OCI-LY3 (cell line): ENCODE results near the gene NRXN3.

ENCODE experiments used
- H2AFZ ChIP-seq: fragments of 200-600, 300-600 bp; shearing (Covaris generic); 2 replicates; pipeline ENCODE4 v1.6.0; 2014; ENCODE audit warnings: antibody characterized with exemption, low read depth, low read length
- H3K27ac ChIP-seq: fragments of 200-600, 300-600 bp; sonication (generic); 2 replicates; pipeline ENCODE4 v1.5.1; 2014; ENCODE audit warnings: mild to moderate bottlenecking, low read length, moderate library complexity, mixed read lengths
- H3K27me3 ChIP-seq: fragments of 200-600, 300-600 bp; sonication (generic); 2 replicates; pipeline ENCODE4 v1.6.1; 2014; ENCODE audit warnings: low read depth, low read length, mixed read lengths
- H3K36me3 ChIP-seq: fragments of 200-600, 300-600 bp; sonication (generic); replicated peaks from 2 replicates; pipeline ENCODE3; 2014; ENCODE audit warnings: low read depth, low read length, mixed read lengths
- H3K4me1 ChIP-seq: fragments of 300-600, 200-600 bp; sonication (generic); 2 replicates; pipeline ENCODE4 v1.6.1; 2014; ENCODE audit warnings: low read length, mixed read lengths
- H3K4me2 ChIP-seq: fragments of 200-600, 300-600 bp; sonication (generic); 2 replicates; pipeline ENCODE4 v1.6.1; 2014; ENCODE audit warnings: low read length, mixed read lengths
- H3K4me3 ChIP-seq: fragments of 300-600, 200-600 bp; sonication (generic); 2 replicates; pipeline ENCODE4 v1.5.1; 2014; ENCODE audit warnings: antibody characterized with exemption, mild to moderate bottlenecking, low read length, moderate library complexity
- H3K79me2 ChIP-seq: fragments of 300-600, 200-600 bp; shearing (Covaris generic); 2 replicates; pipeline ENCODE4 v1.6.1; 2014; ENCODE audit warnings: mild to moderate bottlenecking, low read length, mixed read lengths
- H3K9ac ChIP-seq: fragments of 300-600, 200-600 bp; shearing (Covaris generic); 2 replicates; pipeline ENCODE4 v1.6.0; 2014; ENCODE audit warnings: mild to moderate bottlenecking, low read length, moderate library complexity
- H3K9me3 ChIP-seq: fragments of 200-600, 300-600 bp; shearing (Covaris generic); 2 replicates; pipeline ENCODE4 v1.6.1; 2014; ENCODE audit warnings: low read length, mixed read lengths; ENCODE audit not compliant: insufficient read depth
- H4K20me1 ChIP-seq: fragments of 200-600, 300-600 bp; sonication (generic); 2 replicates; pipeline ENCODE4 v1.6.1; 2016; ENCODE audit warnings: low read length, mixed read lengths; ENCODE audit not compliant: insufficient read depth
- CTCF ChIP-seq: fragments of 200-600, 300-600 bp; sonication (generic); IDR thresholded peaks from 2 replicates; pipeline ENCODE4 v1.5.1; 2014; ENCODE audit warnings: antibody characterized with exemption, low read length, low read depth
- EZH2phosphoT487 ChIP-seq: fragments of 200-600 bp; shearing (Covaris generic); IDR thresholded peaks from 2 replicates; pipeline ENCODE4 v1.6.1; 2018; ENCODE audit warnings: antibody characterized with exemption, mixed run types, low read depth

NRXN3 gene

GRCh38 chr14:78666336-78667056, 496.3 kb downstream of the NRXN3 start:
- no peak overlapping the region for H3K9ac ChIP-seq
- H3K4me3 ChIP-seq: no peak overlapping the region
- H2AFZ ChIP-seq: no peak overlapping the region
- H3K4me1 ChIP-seq: no peaks in the 10 kb centered on the region
- H3K79me2 ChIP-seq: no peaks in the 10 kb centered on the region
- TF ChIP-seq CTCF: no peak
- TF ChIP-seq EZH2phosphoT487: no peak
- H3K4me2 ChIP-seq: no peak overlapping the region
- no peaks in the 10 kb centered on the region for H4K20me1 ChIP-seq
- H3K36me3 ChIP-seq: no peaks in the 10 kb centered on the region
- no peak overlapping the region for H3K27ac ChIP-seq
- no peaks in the 10 kb centered on the region for H3K9me3 ChIP-seq
- no peaks in the 10 kb centered on the region for H3K27me3 ChIP-seq

GRCh38 chr14:78667141-78667540, 497.0 kb downstream of the NRXN3 start:
- H3K4me1 ChIP-seq: no peaks in the 10 kb centered on the region
- H3K36me3 ChIP-seq: no peaks in the 10 kb centered on the region
- no peaks in the 10 kb centered on the region for H3K79me2 ChIP-seq
- TF ChIP-seq EZH2phosphoT487: no peak
- TF ChIP-seq CTCF: no peak
- H3K9me3 ChIP-seq: no peaks in the 10 kb centered on the region
- no peak overlapping the region for H3K9ac ChIP-seq
- H3K4me2 ChIP-seq: no peak overlapping the region
- H3K27ac ChIP-seq: no peak overlapping the region
- no peaks in the 10 kb centered on the region for H4K20me1 ChIP-seq
- H3K27me3 ChIP-seq: no peaks in the 10 kb centered on the region
- H2AFZ ChIP-seq: no peak overlapping the region
- no peak overlapping the region for H3K4me3 ChIP-seq

GRCh38 chr14:78673845-78674244, 503.7 kb downstream of the NRXN3 start:
- H4K20me1 ChIP-seq: no peaks in the 10 kb centered on the region
- no peaks in the 10 kb centered on the region for H3K9me3 ChIP-seq
- H3K4me1 ChIP-seq: no peaks in the 10 kb centered on the region
- H3K4me2 ChIP-seq: no peak overlapping the region
- no peak overlapping the region for H3K27ac ChIP-seq
- H3K9ac ChIP-seq: no peak overlapping the region
- H3K79me2 ChIP-seq: no peaks in the 10 kb centered on the region
- no peaks in the 10 kb centered on the region for H3K27me3 ChIP-seq
- TF ChIP-seq EZH2phosphoT487: no peak
- TF ChIP-seq CTCF: no peak
- no peaks in the 10 kb centered on the region for H3K36me3 ChIP-seq
- no peak overlapping the region for H3K4me3 ChIP-seq
- no peak overlapping the region for H2AFZ ChIP-seq

- Histone ChIP-seq H2AFZ (no peak overlapping the region), H3K9me3 (no peaks in the 10 kb centered on the region), H3K4me1 (no peaks in the 10 kb centered on the region), H3K27ac (no peak overlapping the region), H3K9ac (no peak overlapping the region), H3K4me3 (no peak overlapping the region), H3K79me2 (no peaks in the 10 kb centered on the region), H3K36me3 (no peaks in the 10 kb centered on the region), H4K20me1 (no peaks in the 10 kb centered on the region), H3K27me3 (no peaks in the 10 kb centered on the region), H3K4me2 (no peak overlapping the region)
- TF ChIP-seq EZH2phosphoT487 (no peak), CTCF (no peak)
Observed at GRCh38 chr14:78674820-78675219, 504.6 kb downstream of the NRXN3 start.
